H1 (cell line): ENCODE measurements around the gene SEC61A1. TPM values are rescaled to one million over a fixed set of nuclear protein-coding genes. Genes with fewer than 3 reads are reported as not detected.

Experiments
- CTCF ChIA-PET: fragments of 300-600 bp; sonication (Branson Sonifier 250); formaldehyde crosslinking; loops from one replicate; lab custom pipeline; 2021; ENCODE audit not compliant: partially characterized antibody; lab: Charles Lee
- POLR2A ChIA-PET: fragments of 300-600 bp; sonication (Branson Sonifier 250); formaldehyde crosslinking; loops from one replicate; lab custom pipeline; 2021; ENCODE audit warnings: inconsistent platforms; ENCODE audit not compliant: partially characterized antibody; lab: Charles Lee
- DNase-seq, 2 experiments: peaks; one replicate each; pipeline versions ENCODE4 v3.0.0 to v3.0.0-alpha.2; 2010 to 2022; ENCODE audit warnings: low spot score in 2 of 2, low read depth in 1 of 2, mixed read lengths in 1 of 2
- FAIRE-seq: peaks from 2 replicates; lab custom pipeline; 2011; peaks lifted over from hg19 to GRCh38; lab: Jason Lieb, UNC
- H2AFZ ChIP-seq: 2 replicates; pipeline ENCODE4 v1.8.1; 2012; ENCODE audit warnings: low read length, inconsistent platforms
- H2AK5ac ChIP-seq: 2 replicates; pipeline ENCODE4 v1.6.1; 2013; ENCODE audit warnings: low read depth, low read length
- H2BK120ac ChIP-seq: replicated peaks from 2 replicates; pipeline ENCODE3; 2013; ENCODE audit warnings: low read depth, low read length, inconsistent platforms
- H2BK12ac ChIP-seq: 2 replicates; pipeline ENCODE4 v1.6.1; 2013; ENCODE audit warnings: low read depth, low read length
- H2BK15ac ChIP-seq: 2 replicates; pipeline ENCODE4 v1.6.1; 2013; ENCODE audit warnings: low read length
- H2BK20ac ChIP-seq: 2 replicates; pipeline ENCODE4 v1.6.1; 2013; ENCODE audit warnings: low read length
- H2BK5ac ChIP-seq: 2 replicates; pipeline ENCODE4 v1.6.1; 2013; ENCODE audit warnings: low read depth, low read length
- H3K14ac ChIP-seq: 2 replicates; pipeline ENCODE4 v1.6.1; 2013; ENCODE audit warnings: inconsistent platforms; ENCODE audit not compliant: insufficient read length
- H3K18ac ChIP-seq: 2 replicates; pipeline ENCODE4 v1.6.1; 2013; ENCODE audit warnings: low read length; ENCODE audit errors: extremely low read depth
- H3K23ac ChIP-seq: 2 replicates; pipeline ENCODE4 v1.6.1; 2013; ENCODE audit warnings: inconsistent platforms; ENCODE audit not compliant: insufficient read length
- H3K23me2 ChIP-seq: 2 replicates; pipeline ENCODE4 v1.6.1; 2013; ENCODE audit warnings: low read depth, low read length
- H3K27ac ChIP-seq: 2 replicates; pipeline ENCODE4 v1.6.1; 2011; ENCODE audit warnings: low read depth, low read length, inconsistent platforms
- H3K27me3 ChIP-seq, 4 experiments: replicated peaks in 1 of 4; 1 replicate in 1 of 4; 2 replicates in 3 of 4; pipeline versions ENCODE4 v1.6.1 to v1.8.1; 2011 to 2013; ENCODE audit warnings: low read length in 3 of 4, mild to moderate bottlenecking in 3 of 4, inconsistent platforms in 2 of 4, mixed read lengths in 2 of 4, moderate library complexity in 1 of 4; ENCODE audit not compliant: control insufficient read depth in 3 of 4, insufficient read depth in 3 of 4; ENCODE audit errors: extremely low read depth in 1 of 4
- H3K36me3 ChIP-seq, 4 experiments: 2 replicates each; pipeline versions ENCODE4 v1.6.1 to v1.8.1; 2011 to 2013; ENCODE audit warnings: mild to moderate bottlenecking in 4 of 4, low read length in 3 of 4, moderate library complexity in 2 of 4, control low read depth in 1 of 4, inconsistent platforms in 1 of 4; ENCODE audit not compliant: insufficient read depth in 4 of 4, control insufficient read depth in 2 of 4
- H3K4ac ChIP-seq: replicated peaks from 2 replicates; pipeline ENCODE3; 2013; ENCODE audit warnings: low read length, low read depth, mixed read lengths, inconsistent platforms; ENCODE audit not compliant: insufficient read length
- H3K4me1 ChIP-seq, 4 experiments: replicated peaks in 1 of 4; 1 replicate in 1 of 4; 2 replicates in 3 of 4; pipeline versions ENCODE4 v1.6.1 to v1.8.1; 2011 to 2013; ENCODE audit warnings: low read length in 3 of 4, inconsistent platforms in 2 of 4, mixed read lengths in 1 of 4; ENCODE audit not compliant: insufficient read depth in 4 of 4, control insufficient read depth in 3 of 4
- H3K4me2 ChIP-seq, 2 experiments: 2 replicates each; pipeline versions ENCODE4 v1.6.1 to v1.8.1; 2011 to 2013; ENCODE audit warnings: low read depth in 2 of 2, low read length in 2 of 2, control low read depth in 1 of 2, inconsistent platforms in 1 of 2, mild to moderate bottlenecking in 1 of 2; ENCODE audit not compliant: insufficient read depth in 1 of 2
- H3K4me3 ChIP-seq, 4 experiments: fragments of 200-600, 300-600 bp in 1 of 4; sonication (generic), shearing (Covaris generic), sonication (Bioruptor Twin) in 1 of 4; 2 replicates each; pipeline versions ENCODE4 v1.5.1 to v1.8.1; 2011 to 2016; ENCODE audit warnings: low read length in 4 of 4, low read depth in 3 of 4, control low read depth in 2 of 4, inconsistent platforms in 2 of 4, mild to moderate bottlenecking in 2 of 4, mixed read lengths in 1 of 4, moderate library complexity in 1 of 4; ENCODE audit not compliant: insufficient read depth in 2 of 4; ENCODE audit errors: extremely low read depth in 1 of 4
- H3K56ac ChIP-seq: replicated peaks from 2 replicates; pipeline ENCODE3; 2013; ENCODE audit warnings: low read depth, mild to moderate bottlenecking, mixed read lengths, low read length, inconsistent platforms; ENCODE audit not compliant: insufficient read length
- H3K79me1 ChIP-seq: 2 replicates; pipeline ENCODE4 v1.6.1; 2013; ENCODE audit warnings: low read depth, low read length, control low read depth
- H3K79me2 ChIP-seq, 2 experiments: 2 replicates each; pipeline versions ENCODE4 v1.6.1 to v1.8.1; 2012 to 2013; ENCODE audit warnings: low read length in 2 of 2, mild to moderate bottlenecking in 2 of 2, inconsistent platforms in 1 of 2; ENCODE audit not compliant: insufficient read depth in 2 of 2, control insufficient read depth in 1 of 2
- H3K9ac ChIP-seq, 4 experiments: replicated peaks in 1 of 4; 1 replicate in 1 of 4; 2 replicates in 3 of 4; pipeline versions ENCODE4 v1.6.1 to v1.8.1; 2011 to 2013; ENCODE audit warnings: low read depth in 3 of 4, low read length in 3 of 4, control low read depth in 2 of 4, mild to moderate bottlenecking in 2 of 4, moderate library complexity in 2 of 4, inconsistent platforms in 1 of 4; ENCODE audit errors: extremely low read depth in 1 of 4
- H3K9me3 ChIP-seq, 2 experiments: 2 replicates each; pipeline versions ENCODE4 v1.6.1 to v1.8.1; 2012 to 2013; ENCODE audit warnings: mild to moderate bottlenecking in 2 of 2, moderate library complexity in 2 of 2, control low read depth in 1 of 2, inconsistent platforms in 1 of 2, low read depth in 1 of 2, low read length in 1 of 2, mixed read lengths in 1 of 2; ENCODE audit not compliant: insufficient read depth in 2 of 2
- H4K20me1 ChIP-seq, 2 experiments: replicated peaks in 1 of 2; 2 replicates each; pipeline versions ENCODE3 to v1.8.1; 2011 to 2013; ENCODE audit warnings: inconsistent platforms in 2 of 2, low read length in 2 of 2, mild to moderate bottlenecking in 1 of 2; ENCODE audit not compliant: insufficient read depth in 2 of 2, control insufficient read depth in 1 of 2
- H4K5ac ChIP-seq: 2 replicates; pipeline ENCODE4 v1.6.1; 2013; ENCODE audit warnings: low read length, low read depth, mixed read lengths, inconsistent platforms; ENCODE audit not compliant: insufficient read length
- H4K8ac ChIP-seq: 2 replicates; pipeline ENCODE4 v1.8.0; 2013; ENCODE audit warnings: mild to moderate bottlenecking, moderate library complexity, low read length, inconsistent platforms; ENCODE audit not compliant: insufficient read depth; ENCODE audit errors: extremely low read depth
- H4K91ac ChIP-seq: replicated peaks from 2 replicates; pipeline ENCODE3; 2013; ENCODE audit warnings: low read length, mixed read lengths, inconsistent platforms; ENCODE audit not compliant: insufficient read length
- ASH2L ChIP-seq: fragments of 200-600, 300-600 bp; sonication (generic); IDR thresholded peaks from one replicate; pipeline ENCODE4 v1.7.1; 2017; ENCODE audit warnings: low read length
- BACH1 ChIP-seq: IDR thresholded peaks from 2 replicates; pipeline ENCODE4 v1.6.1; 2012; ENCODE audit warnings: low read length, improper control_type of control experiment
- BCL11A ChIP-seq, 2 experiments: IDR thresholded peaks; one replicate each; pipeline ENCODE4 v1.6.1; 2011; ENCODE audit warnings: low read depth in 2 of 2, low read length in 2 of 2, mild to moderate bottlenecking in 2 of 2
- CBX8 ChIP-seq: fragments of 300-800, 300-1000 bp; sonication (generic); IDR thresholded peaks from 2 replicates; pipeline ENCODE4 v1.7.1; 2016; ENCODE audit warnings: low read depth, low read length, borderline replicate concordance
- GABPA ChIP-seq: IDR thresholded peaks from 2 replicates; pipeline ENCODE4 v1.6.1; 2011; ENCODE audit warnings: mild to moderate bottlenecking, low read length, moderate library complexity, borderline replicate concordance; ENCODE audit not compliant: insufficient read depth
- NRF1 ChIP-seq: IDR thresholded peaks from 2 replicates; pipeline ENCODE4 v1.6.1; 2011; ENCODE audit warnings: mild to moderate bottlenecking, low read depth, low read length, improper control_type of control experiment
- POLR2AphosphoS5 ChIP-seq: IDR thresholded peaks from 2 replicates; pipeline ENCODE4 v1.6.1; 2011; ENCODE audit warnings: low read depth, low read length
- RBBP5 ChIP-seq: IDR thresholded peaks from 2 replicates; pipeline ENCODE4 v1.7.1; 2012; ENCODE audit warnings: low read depth, mild to moderate bottlenecking, inconsistent platforms, low read length, moderate library complexity, borderline replicate concordance
- SAP30 ChIP-seq: fragments of 300-600 bp; sonication (generic); IDR thresholded peaks from 2 replicates; pipeline ENCODE4 v1.7.1; 2012; ENCODE audit warnings: low read length, moderate library complexity, mild to moderate bottlenecking, inconsistent platforms; ENCODE audit not compliant: insufficient read depth, insufficient replicate concordance
- TAF7 ChIP-seq: optimal IDR thresholded peaks from 2 replicates; pipeline ENCODE3; 2011; ENCODE audit warnings: low read depth, mild to moderate bottlenecking, inconsistent platforms, low read length, moderate library complexity, borderline replicate concordance
- YY1 ChIP-seq: IDR thresholded peaks from 2 replicates; pipeline ENCODE4 v1.6.1; 2011; ENCODE audit warnings: low read depth, mild to moderate bottlenecking, low read length
- WGBS, 2 experiments: shearing (Covaris generic) in 1 of 2; methylation state at CpG; one replicate each; pipeline versions ENCODE4 v1.1.6 to v1.1.7; 2013 to 2015; ENCODE audit warnings: low lambda C conversion rate in 2 of 2, mixed read lengths in 2 of 2, inconsistent platforms in 1 of 2, low coverage in 1 of 2, missing lambda C conversion rate in 1 of 2; ENCODE audit not compliant: insufficient replicate concordance in 2 of 2, insufficient coverage in 1 of 2, insufficient read length in 1 of 2; ENCODE audit errors: extremely low coverage in 1 of 2, missing lambda C conversion rate in 1 of 2; 5-methylcytosine and 5-hydroxymethylcytosine counted together
- polyA plus RNA-seq, 7 experiments: library from polyadenylated mRNA; depleted of rRNA in 3 of 7; stranded (reverse) in 5 of 7; unstranded in 2 of 7; fragments of >200 nt in 5 of 7; fragments of 200-250 nt in 2 of 7; gene quantifications; 1 replicate in 5 of 7; 2 replicates in 1 of 7; 4 replicates in 1 of 7; pipeline versions ENCODE4 v1.2.1 to v1.2.3, GENCODE V29; 2011 to 2013; ENCODE audit warnings: missing spikeins in 2 of 7, mixed read lengths in 2 of 7
- total RNA-seq: library from RNA; stranded (reverse); fragmentation: NEBNext Ultra II Directional; extraction: Animal tissue kit (Norgen Biotek cat#: 25700); gene quantifications from 2 replicates; pipeline ENCODE4 v1.2.1, GENCODE V29; 2021

The SEC61A1 gene
- total and polyA plus RNA-seq, 2 of the 8 experiments (the other 6 are each of a cell fraction or from before 2014, with no cell fraction given), result 133 to 165 TPM

DNA sequence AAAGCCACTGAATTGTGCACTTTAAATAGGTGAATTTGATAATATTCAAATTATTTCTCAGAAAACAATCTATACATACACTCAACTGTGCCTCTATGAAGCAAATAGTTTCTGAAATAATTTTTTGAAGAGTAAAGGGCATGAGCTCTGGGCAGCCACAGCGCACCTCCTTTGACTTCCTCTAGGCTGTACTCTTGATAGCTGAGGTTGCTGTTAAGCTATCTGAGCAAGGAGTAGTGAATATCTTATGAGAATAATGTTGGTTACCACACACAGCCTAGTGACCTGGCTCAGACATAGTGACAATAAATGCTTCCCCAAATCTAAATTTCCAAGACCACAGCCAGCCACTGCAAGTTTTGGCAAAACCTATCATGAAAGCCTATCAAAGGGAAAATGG is 11.6 kb upstream of the SEC61A1 start:
- WGBS, 2 experiments, result 36% methylated on average over 1 of the region's 1 CpG; no CpG with 5 or more reads in 1 of the 2 experiments
- no peaks in the 10 kb centered on the region for H3K36me3 ChIP-seq
- no peak overlapping the region for H2BK12ac ChIP-seq
- no peak overlapping the region for H2BK20ac ChIP-seq
- H3K79me1 ChIP-seq, result no peaks in the 10 kb centered on the region
- no peak overlapping the region for H4K8ac ChIP-seq
- no peak overlapping the region for H2BK15ac ChIP-seq
- no peaks in the 10 kb centered on the region for H3K79me2 ChIP-seq
- no peaks in the 10 kb centered on the region for H3K9me3 ChIP-seq
- H3K4me3 ChIP-seq, result no peak overlapping the region
- no peaks in the 10 kb centered on the region for H3K4me1 ChIP-seq
- no peak overlapping the region for H3K27ac ChIP-seq
- no peak overlapping the region for H3K18ac ChIP-seq
- no peak overlapping the region for H3K56ac ChIP-seq
- CTCF ChIA-PET, result interaction anchor here (1.7 to 2.1 kb wide), 3 partner anchors 29 to 70 kb away, joined by 5 to 6 read pairs (median 6); no protein-coding TSS in a partner anchor
- H3K4me2 ChIP-seq, result no peak overlapping the region
- H4K5ac ChIP-seq, result no peak overlapping the region
- no peaks in the 10 kb centered on the region for H4K20me1 ChIP-seq
- no peaks in the 10 kb centered on the region; the same call in 1 of the 2 replicates for H3K23me2 ChIP-seq
- no peak overlapping the region for H2AFZ ChIP-seq
- H2BK5ac ChIP-seq, result no peak overlapping the region
- POLR2A ChIA-PET, result interaction anchor here (1.9 kb wide), 1 partner anchor 11 kb away, joined by 6 read pairs; the partner anchor contains the start of gene SEC61A1
- FAIRE-seq (no peak), DNase-seq (peak in 1 of 2 experiments; percentile 10)
- H3K14ac ChIP-seq, result no peak overlapping the region
- H3K27me3 ChIP-seq, result peaks cover 0 to 1% (median 0%) of the 10 kb centered on the region in 4 experiments; a peak in 2 of 7 replicates
- no peak overlapping the region for H2BK120ac ChIP-seq
- H4K91ac ChIP-seq, result no peak overlapping the region
- no peak overlapping the region for H3K23ac ChIP-seq
- no peak overlapping the region for H3K9ac ChIP-seq
- no peak overlapping the region for H2AK5ac ChIP-seq
- no peak for TF ChIP-seq YY1
- TF ChIP-seq SAP30, result no peak
- no peak for TF ChIP-seq NRF1
- TF ChIP-seq TAF7, result no peak
- TF ChIP-seq BACH1, result no peak
- TF ChIP-seq BCL11A (IDR thresholded peaks at IDR 0.05; ENCODE audit: low read depth in 2 of 2, low read length in 2 of 2), result no peak
- TF ChIP-seq ASH2L, result no peak
- TF ChIP-seq GABPA, result no peak
- no peak for TF ChIP-seq RBBP5
- no peak for TF ChIP-seq POLR2AphosphoS5
- no peak for TF ChIP-seq CBX8
- H3K4ac ChIP-seq, result no peak overlapping the region
